GM12873 (cell line): Measurements from ENCODE around the gene RHOT1.

ENCODE experiments used
- CTCF ChIP-seq: IDR thresholded peaks from 2 replicates; pipeline ENCODE4 v1.5.1; 2012; ENCODE audit warnings: low read depth, mild to moderate bottlenecking, moderate library complexity, low read length, control low read depth; ENCODE audit not compliant: insufficient read depth; ENCODE audit errors: missing control alignments

RHOT1 gene

GRCh38 chr17:32222621-32223020 is 80.3 kb downstream of the RHOT1 start:
- TF ChIP-seq CTCF, result no peak

DNA sequence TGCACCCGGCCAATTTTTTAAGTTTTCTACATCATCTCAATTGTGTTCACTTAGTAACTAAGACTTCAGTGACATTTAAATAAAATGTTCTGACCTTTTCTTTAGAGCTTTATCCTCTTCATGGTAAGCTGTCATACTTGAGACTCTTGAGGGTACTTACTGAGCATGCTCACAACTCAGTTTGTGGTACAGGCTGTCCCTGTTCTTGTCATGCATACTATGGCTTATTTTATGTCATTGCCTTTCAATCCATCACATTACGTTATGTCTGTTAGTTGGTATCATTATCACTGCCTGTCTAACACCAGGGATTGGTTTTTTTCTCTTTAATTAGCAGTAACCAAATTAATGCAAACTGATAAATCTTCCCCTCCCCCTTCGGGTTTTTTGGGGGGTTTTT is 81.4 kb downstream of the RHOT1 start:
- no peak for TF ChIP-seq CTCF

DNA sequence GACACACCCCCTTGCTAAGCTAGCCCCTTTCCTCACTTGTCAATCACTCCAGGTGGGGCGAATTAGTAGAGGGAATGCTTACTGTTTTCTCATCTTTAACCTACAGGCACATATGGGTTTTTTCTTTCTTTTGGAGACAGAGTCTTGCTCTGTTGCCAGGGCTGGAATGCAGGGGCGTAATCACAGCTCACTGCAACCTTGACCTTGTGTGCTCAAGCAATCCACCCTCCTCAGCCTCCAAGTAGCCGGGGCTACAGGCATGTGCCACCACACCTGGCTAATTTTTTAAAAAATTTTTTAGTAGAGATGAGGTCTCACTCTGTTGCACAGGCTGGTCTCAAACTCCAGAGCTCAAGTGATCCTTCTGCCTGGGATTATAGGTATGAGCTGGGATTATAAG is 84.6 kb downstream of the RHOT1 start:
- no peak for TF ChIP-seq CTCF

DNA sequence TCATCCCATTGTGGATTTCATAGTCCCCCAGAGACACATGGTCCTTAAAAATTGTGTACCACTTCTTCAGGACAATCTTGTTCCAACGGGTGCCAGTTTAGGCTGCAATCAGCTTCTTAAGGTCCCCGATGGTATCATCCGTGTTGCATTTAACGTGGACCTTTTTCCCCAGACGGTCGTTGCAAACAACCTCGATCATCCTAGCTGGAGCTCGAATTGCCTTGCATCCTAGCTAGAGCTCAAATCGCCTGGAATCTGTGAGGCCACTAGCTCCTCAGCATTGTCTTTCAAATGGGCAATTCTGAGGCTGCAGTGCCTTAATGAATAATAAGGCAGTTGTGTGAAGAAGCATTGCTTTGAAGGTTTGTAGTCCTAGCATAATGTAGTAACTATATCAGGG is 85.6 kb downstream of the RHOT1 start:
- no peak for TF ChIP-seq CTCF

DNA sequence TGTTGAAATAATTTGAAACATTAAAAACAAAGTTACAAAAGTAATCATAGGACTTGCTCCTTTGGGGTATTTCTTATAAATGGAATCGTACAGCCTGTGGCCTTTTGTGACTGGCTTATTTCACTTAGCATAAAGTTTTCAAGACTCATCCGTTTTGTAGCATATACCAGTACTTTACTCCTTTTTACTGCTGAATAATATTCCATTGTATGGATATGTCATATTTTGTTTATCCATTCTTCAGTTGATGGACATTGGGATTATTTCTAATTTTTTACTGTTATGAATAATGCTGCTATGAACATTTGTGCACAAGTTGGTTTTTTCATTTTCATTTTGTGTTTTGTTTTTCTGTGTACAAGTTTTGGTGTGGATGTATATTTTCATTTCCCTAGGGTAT is 93.3 kb downstream of the RHOT1 start:
- TF ChIP-seq CTCF, result no peak

DNA sequence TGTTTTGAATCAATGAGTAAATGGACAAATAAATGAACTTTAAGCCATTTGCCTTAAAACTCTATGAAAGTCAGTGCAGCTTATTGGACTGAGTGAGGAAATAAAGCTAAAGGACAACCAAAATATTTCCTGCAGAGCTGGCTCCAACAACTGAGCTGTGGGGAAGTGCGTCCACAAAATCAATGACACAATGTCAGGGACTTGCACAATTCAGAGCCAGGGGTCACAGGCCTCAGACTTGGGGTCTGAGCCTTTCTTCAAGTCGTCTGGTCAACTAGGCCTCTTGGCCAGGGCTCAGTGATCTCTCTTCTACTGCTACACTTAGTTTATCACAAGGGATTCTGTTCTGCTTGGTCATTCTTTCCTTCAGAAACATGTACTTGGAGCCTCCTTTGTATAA is 97.2 kb downstream of the RHOT1 start:
- no peak for TF ChIP-seq CTCF

DNA sequence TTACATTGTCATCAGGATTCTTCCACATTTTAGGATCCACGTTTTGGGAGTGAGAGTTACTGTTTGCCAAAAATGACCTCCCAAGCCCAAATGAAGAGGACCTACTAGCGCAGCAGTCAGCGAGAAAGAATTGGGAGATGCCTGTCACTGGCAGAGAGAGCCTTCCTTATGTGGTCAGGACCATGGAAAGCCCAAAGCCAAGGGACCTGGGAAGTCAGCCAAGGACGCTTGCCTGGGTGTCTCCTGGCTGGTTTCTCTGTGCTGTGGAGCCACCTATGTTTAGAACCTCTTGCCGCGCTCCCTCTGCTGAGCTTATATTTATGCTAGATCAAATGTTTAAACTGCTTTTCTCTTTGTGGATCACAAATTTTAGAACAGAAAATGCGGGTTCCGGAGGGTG is 98.4 kb downstream of the RHOT1 start:
- TF ChIP-seq CTCF, result no peak

- TF ChIP-seq CTCF, result no peak
These were observed 99.3 kb downstream of the RHOT1 start for GRCh38 chr17:32241640-32242039.
